Measurements from ENCODE around the gene ATP13A4. TPM values are rescaled to one million over a fixed set of nuclear protein-coding genes. Genes with fewer than 3 reads are reported as not detected.

The ATP13A4 gene
- total and polyA plus RNA-seq, 2 of the 8 experiments (the other 6 are each of a cell fraction or from before 2014, with no cell fraction given): 0.12 TPM; not detected in 1

DNA sequence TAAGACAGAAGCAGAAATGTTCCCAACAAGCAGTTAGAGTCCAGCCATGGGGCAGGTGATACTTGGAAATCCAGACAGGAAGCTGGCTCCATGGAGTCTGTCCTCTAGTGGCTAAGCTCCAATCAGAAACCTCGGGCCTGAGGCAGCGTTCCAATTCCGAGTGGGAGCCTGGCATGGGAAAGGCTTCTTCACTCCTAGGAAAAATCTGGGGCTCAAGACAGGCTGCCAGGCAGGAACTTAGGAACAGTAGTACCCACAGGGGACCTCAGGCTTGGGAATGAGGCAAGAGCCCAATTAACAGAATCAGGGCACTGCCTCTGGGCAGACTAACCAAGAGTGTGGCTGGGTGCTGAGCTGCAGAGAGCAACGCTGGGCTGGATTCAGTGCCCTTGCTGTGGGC is 6.2 kb upstream of the ATP13A4 start:
- Histone ChIP-seq H4K20me1 (replicated peaks in 1 of 2; ENCODE audit: control insufficient read depth in 1 of 2, insufficient read depth in 2 of 2, low read length in 2 of 2) (no peaks in the 10 kb centered on the region), H3K79me2 (ENCODE audit: control insufficient read depth in 1 of 2, insufficient read depth in 2 of 2, low read length in 2 of 2) (no peaks in the 10 kb centered on the region), H4K5ac (ENCODE audit: insufficient read length, low read depth, low read length) (no peak overlapping the region), H2AFZ (ENCODE audit: low read length) (0 out of 2 replicates have a peak overlapping the region, but pooled peaks have one; percentile 90), H3K4me3 (ENCODE audit: extremely low read depth in 1 of 4, insufficient read depth in 2 of 4, low read depth in 3 of 4, low read length in 4 of 4) (no peak overlapping the region), H3K56ac (replicated peaks; ENCODE audit: insufficient read length, low read depth, low read length) (no peak overlapping the region), H3K23me2 (ENCODE audit: low read depth, low read length) (no peaks in the 10 kb centered on the region), H3K27me3 (replicated peaks in 1 of 4; ENCODE audit: control insufficient read depth in 3 of 4, extremely low read depth in 1 of 4, insufficient read depth in 3 of 4, low read length in 3 of 4) (no peaks in the 10 kb centered on the region), H3K4me2 (ENCODE audit: insufficient read depth in 1 of 2, low read depth in 2 of 2, low read length in 2 of 2) (no peak overlapping the region), H3K23ac (ENCODE audit: insufficient read length) (no peak overlapping the region), H4K91ac (replicated peaks; ENCODE audit: insufficient read length, low read length) (no peak overlapping the region), H3K18ac (ENCODE audit: extremely low read depth, low read length) (no peak overlapping the region), H3K4me1 (replicated peaks in 1 of 4; ENCODE audit: control insufficient read depth in 3 of 4, insufficient read depth in 4 of 4, low read length in 3 of 4) (no peaks in the 10 kb centered on the region), H2BK20ac (ENCODE audit: low read length) (no peak overlapping the region), H2BK120ac (replicated peaks; ENCODE audit: low read depth, low read length) (no peak overlapping the region), H2BK15ac (ENCODE audit: low read length) (no peak overlapping the region), H3K9ac (replicated peaks in 1 of 4; ENCODE audit: extremely low read depth in 1 of 4, low read depth in 3 of 4, low read length in 3 of 4) (no peak overlapping the region), H4K8ac (ENCODE audit: extremely low read depth, insufficient read depth, low read length) (no peak overlapping the region), H2BK12ac (ENCODE audit: low read depth, low read length) (no peak overlapping the region), H2BK5ac (ENCODE audit: low read depth, low read length) (no peak overlapping the region), H3K79me1 (ENCODE audit: low read depth, low read length) (no peaks in the 10 kb centered on the region), H3K27ac (ENCODE audit: low read depth, low read length) (no peak overlapping the region), H2AK5ac (ENCODE audit: low read depth, low read length) (no peak overlapping the region), H3K4ac (replicated peaks; ENCODE audit: insufficient read length, low read depth, low read length) (no peak overlapping the region), H3K36me3 (ENCODE audit: control insufficient read depth in 2 of 4, insufficient read depth in 4 of 4, low read length in 3 of 4) (no peaks in the 10 kb centered on the region), H3K14ac (ENCODE audit: insufficient read length) (no peak overlapping the region), H3K9me3 (ENCODE audit: insufficient read depth in 2 of 2, low read depth in 1 of 2, low read length in 1 of 2) (no peaks in the 10 kb centered on the region)
- DNase-seq (ENCODE audit: low read depth in 1 of 2, low spot score in 2 of 2) (no peak), FAIRE-seq (no peak)
- ChIA-PET POLR2A (ENCODE audit: partially characterized antibody) (no interaction called here), CTCF (ENCODE audit: partially characterized antibody) (interaction anchor here (0.6 to 3.8 kb wide), 6 partner anchors 11 to 750 kb away, joined by 3 to 17 read pairs (median 3); no protein-coding TSS in a partner anchor)
- 95% methylated on average over 4 of the region's 4 CpGs; no CpG with 5 or more reads in 1 of the 2 experiments for WGBS, 2 experiments (ENCODE audit: extremely low coverage in 1 of 2, insufficient coverage in 1 of 2, insufficient read length in 1 of 2, insufficient replicate concordance in 2 of 2, low coverage in 1 of 2, low lambda C conversion rate in 2 of 2, missing lambda C conversion rate in 1 of 2)
- TF ChIP-seq SP1 (IDR thresholded peaks at IDR 0.05; ENCODE audit: low read depth, low read length) (no peak), POU5F1 (IDR thresholded peaks at IDR 0.05; ENCODE audit: low read depth, low read length) (no peak), TAF7 (optimal IDR thresholded peaks at IDR 0.05; ENCODE audit: borderline replicate concordance, low read depth, low read length) (no peak), CTBP2 (IDR thresholded peaks at IDR 0.05; ENCODE audit: borderline replicate concordance, insufficient read depth, insufficient read length, low read length) (no peak), YY1 (IDR thresholded peaks at IDR 0.05; ENCODE audit: low read depth, low read length) (no peak), CHD2 (IDR thresholded peaks at IDR 0.05; ENCODE audit: low read length) (no peak), GTF2F1 (IDR thresholded peaks at IDR 0.05; ENCODE audit: borderline replicate concordance, low read depth, low read length) (no peak), EGR1 (IDR thresholded peaks at IDR 0.05; ENCODE audit: borderline replicate concordance, low read depth, low read length) (no peak), SIN3A (conservative IDR thresholded peaks at IDR 0.05 in 1 of 2, IDR thresholded peaks at IDR 0.05 in 1 of 2; ENCODE audit: low read depth in 1 of 2, low read length in 2 of 2) (no peak), JUND (IDR thresholded peaks at IDR 0.05; ENCODE audit: low read length) (no peak), CBX5 (IDR thresholded peaks at IDR 0.05; ENCODE audit: low read depth, low read length) (no peak), GABPA (IDR thresholded peaks at IDR 0.05; ENCODE audit: borderline replicate concordance, insufficient read depth, low read length) (no peak), MAFK (IDR thresholded peaks at IDR 0.05; ENCODE audit: low read depth, low read length) (no peak), JUN (IDR thresholded peaks at IDR 0.05; ENCODE audit: low read depth, low read length) (no peak)
- TF ChIP-seq, protein P1, sequence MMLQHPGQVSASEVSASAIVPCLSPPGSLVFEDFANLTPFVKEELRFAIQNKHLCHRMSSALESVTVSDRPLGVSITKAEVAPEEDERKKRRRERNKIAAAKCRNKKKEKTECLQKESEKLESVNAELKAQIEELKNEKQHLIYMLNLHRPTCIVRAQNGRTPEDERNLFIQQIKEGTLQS (IDR thresholded peaks at IDR 0.05; ENCODE audit: insufficient read depth, low read depth, low read length): no peak
